IPS DF 4.7 (cell line): ENCODE data around the gene IGFN1.

Experiments
- DNase-seq: peaks from one replicate; pipeline ENCODE4 v3.0.0-alpha.2; 2013; ENCODE audit warnings: low spot score; ENCODE audit errors: extremely low read depth

IGFN1 gene

DNA sequence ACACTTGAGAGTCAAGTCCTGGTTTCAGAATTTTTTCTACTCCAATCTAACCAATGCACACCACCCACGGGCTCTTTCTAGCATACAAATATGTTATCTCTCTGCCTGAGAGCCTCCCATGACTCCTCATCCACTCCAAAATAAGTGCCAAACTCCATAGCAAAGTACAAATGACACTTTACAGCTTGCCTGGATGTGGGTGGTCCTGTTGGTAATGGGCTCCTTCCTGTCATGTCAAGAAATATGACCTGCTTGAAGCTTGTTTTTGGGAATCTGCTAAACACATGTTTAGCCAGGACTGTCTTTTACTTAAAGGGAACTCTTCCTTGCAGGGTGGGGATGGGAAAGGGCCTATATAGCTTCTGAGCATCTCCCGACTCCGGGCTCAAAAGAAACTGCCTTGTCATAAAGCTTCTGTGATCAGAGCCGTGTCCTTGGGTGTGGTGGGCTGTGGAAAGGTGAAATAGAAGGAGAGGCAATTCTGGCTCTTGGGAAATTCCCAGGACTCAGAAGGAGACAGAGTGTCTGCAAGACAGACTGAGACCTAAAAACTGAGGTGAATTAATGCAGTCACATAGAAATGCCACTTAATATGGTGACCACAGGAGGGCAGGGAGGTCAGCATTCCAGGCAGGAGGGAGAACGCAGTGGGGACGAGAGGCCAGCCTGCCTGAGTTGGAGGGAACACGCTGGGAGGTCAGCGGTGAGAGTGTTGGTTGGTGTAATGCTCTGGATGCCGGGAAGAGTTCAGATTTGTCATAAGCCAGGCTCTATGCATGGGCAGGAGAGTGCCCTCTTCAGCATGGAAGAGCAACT lies 6.1 kb upstream of the IGFN1 start:
- DNase-seq = no peak

DNA sequence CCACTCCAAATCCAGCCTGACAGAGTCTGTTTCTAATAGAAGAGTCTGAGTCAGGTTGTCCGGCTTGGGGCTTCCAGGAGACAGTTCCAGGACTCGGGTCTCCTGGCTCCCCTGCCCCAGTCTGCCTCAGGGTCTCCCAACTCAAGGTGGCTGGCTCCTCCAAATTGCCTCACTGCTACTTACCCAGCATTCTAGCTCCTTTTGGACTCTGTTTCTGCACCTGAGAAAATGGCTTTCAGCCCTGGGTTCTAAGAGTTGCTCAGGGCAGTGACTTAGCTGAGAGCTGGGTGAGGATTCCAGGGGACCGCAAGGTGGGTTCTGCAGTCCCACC lies 5.5 kb upstream of the IGFN1 start:
- no peak for DNase-seq

DNA sequence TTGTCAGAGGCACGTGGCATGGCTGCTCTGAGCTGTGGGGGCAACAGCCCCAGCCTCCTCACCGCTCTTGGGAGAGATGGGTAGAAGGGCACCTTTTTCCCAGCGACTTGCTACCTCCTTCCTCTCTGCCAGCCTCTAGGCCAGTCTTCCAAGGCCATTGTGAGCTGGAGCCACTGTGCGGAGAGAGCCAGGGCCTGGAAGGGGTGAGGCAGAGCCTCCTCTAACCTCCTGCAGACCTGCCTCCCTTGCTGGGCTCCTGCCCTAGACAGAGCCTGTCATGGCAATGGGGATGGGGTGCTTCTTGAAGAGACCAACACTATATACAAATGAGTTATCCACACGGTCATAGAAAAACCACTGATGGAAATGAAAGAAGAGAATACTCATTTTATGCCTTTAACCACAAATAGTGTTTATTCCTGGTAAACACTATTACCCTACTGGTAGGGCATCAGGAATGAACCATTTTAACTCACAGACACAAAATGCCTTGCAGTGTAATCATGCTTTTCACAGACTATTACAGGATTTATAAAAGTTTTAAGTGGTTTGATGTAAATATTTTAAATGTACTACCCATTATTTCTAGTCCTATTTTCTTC lies 5.0 kb upstream of the IGFN1 start:
- no peak for DNase-seq

DNA sequence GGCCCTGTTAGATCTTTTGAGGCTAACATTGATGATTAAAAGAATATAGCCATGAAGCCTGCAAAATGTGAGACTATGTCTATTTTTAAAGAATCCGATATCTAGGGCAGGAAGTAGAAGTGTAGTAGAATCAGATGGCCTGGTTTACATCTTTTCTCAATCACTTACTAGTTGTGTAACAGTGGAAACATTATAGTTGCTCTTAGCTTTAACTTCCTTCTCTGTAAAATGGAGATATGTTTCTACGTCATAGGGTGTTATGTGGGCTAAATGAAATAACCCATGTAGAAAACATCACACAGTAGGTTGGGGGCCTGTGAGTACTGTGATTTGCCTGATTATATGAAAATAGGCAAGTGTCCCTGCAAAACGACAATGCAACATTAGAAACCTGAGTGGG lies 4.4 kb upstream of the IGFN1 start:
- no peak for DNase-seq

DNA sequence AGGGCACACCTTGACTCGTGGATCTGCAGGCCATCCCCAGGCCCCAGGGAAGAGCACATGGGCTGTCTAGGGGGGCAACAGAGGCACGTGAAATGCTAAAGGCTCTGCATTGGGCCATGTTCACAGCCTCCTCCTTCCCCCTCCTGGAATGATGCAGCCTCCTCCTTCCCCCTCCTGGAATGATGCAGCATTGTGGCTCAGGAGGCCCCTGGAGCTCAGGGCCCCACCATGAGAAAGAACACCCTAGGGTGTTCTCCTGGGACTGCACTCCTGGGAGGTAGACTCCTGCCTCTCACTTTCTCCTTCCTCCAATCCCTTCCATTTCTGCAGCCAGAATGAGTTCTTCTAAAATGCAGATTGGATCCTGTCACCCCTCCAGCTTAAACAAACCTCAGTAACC lies 1.5 kb upstream of the IGFN1 start:
- no peak for DNase-seq

DNA sequence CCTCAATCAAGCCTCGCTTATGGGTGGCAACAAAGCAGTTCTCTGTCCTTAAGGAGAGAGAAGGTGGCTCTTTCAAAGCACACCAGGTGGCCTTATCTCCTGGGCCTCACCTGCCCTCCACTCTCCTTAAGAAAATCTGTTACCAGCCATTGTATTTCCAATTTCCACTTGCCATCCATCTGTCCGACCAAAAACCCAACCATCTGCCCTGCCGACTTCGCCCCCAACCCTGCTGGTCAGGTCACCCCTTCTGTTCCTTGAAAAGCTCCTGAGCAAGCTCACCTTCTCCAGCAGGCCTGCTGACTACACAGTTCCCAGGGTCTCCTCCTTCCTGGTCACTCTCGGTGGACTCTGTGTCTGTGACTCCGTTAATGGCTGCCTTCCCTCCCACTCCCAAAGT lies 619 bp upstream of the IGFN1 start:
- DNase-seq = no peak

DNA sequence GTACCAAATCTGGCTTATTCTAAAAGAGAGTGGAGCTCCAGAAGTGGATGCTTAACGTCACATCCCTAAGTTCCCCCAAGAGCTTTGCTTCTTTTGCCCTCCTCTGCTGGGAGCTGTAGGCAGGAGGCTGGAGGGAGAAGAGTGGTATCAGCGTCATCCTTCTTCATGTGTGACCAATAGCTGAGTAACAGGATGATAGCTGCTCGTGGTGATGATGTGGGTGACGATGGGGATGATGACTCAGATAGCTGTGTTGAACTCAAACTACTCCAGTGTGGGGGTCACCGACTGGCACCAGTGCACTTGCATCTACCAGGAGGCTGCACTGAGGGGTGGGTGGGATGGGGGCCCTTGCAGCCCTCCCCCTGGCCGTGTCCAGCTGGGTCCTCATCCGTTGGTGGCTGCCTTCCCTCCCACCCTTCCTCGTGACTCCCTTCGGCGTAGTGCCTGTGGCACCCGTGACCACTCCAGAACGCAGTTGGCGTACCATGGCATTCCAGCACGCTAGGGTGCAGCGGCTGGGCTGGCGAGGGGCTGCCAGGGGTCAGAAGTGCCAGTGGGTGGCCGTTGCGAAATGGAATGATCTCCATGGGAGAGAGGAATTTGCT lies 1.1 kb downstream of the IGFN1 start:
- no peak for DNase-seq

DNA sequence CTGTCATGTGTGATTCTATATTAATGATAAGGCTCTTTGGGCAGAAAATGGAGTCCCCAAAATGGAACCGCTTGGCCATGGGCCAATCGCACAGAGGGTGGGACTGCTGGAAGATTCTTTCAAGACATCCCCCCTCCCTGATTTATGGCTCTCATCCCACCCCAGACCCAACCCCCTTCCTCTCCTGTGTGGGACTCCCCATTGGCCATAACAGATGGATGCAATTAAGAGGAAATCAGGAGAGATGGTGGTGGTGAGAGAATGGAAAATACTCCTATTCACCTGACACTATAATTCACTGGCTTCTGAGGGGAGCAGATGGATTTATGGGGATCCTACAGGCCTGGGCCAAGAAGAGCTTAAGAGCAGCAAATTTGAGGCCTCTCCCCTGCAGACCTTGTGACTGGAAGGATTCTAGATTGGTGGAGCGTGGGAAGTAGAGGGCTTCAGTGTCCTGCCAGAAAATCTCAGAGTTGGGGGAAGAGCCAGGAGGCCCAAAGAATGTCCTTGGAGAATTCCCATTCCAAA lies 1.7 kb downstream of the IGFN1 start:
- no peak for DNase-seq

DNA sequence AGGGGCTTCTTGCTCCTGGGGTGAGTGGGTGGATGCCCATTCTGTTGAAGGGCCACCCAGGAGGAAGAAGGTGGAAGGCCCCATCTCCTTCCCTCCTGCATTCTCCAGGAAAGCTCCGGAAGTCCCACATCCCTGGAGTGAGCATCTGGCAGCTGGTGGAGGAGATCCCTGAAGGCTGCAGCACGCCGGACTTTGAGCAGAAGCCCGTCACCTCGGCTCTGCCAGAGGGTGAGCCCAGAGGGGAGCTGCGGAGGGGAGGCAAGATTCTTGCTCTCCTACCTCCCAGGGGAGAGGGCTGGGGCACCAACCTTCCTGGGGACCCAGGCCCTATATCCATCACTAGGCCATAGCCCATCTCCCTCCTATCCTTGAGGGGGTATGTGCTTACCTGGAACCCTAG lies 3.4 kb downstream of the IGFN1 start:
- DNase-seq = no peak

DNA sequence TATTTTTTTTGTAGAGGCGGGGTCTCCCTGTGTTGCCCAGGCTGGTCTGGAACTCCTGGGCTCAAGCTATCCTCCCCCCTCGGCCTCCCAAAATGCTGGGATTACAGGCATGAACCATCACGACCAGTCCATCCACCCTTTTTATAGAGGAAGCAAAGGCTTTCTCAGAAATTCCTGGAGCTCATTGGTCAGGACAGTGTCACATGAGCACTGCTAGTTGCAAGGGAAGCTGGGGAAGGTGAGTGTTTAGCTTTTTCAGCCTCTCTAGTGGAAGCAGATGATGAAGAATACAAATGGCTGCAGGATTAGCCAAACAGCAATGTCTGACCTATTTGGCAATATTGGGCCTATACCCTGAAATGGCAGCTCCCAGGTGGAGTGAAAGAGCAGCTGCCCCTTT lies 8.0 kb downstream of the IGFN1 start:
- DNase-seq = no peak

DNA sequence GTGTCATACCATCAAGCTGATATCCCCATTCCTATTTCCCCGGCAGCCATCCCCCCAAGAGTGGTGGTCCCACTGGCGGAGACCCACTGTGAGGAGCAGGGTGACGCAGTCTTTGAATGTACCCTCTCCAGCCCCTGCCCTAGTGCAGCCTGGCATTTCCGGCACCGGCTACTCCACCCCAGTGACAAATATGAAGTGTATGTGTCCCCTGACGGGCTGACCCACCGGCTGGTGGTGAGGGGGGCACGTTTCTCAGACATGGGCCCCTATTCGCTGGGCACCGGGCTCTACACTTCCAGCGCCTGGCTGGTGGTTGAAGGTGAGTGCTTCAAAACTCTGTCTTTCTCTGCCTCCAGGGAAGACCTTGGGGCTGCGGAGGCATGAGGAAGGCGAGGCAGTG lies 14.4 kb downstream of the IGFN1 start:
- no peak for DNase-seq

DNA sequence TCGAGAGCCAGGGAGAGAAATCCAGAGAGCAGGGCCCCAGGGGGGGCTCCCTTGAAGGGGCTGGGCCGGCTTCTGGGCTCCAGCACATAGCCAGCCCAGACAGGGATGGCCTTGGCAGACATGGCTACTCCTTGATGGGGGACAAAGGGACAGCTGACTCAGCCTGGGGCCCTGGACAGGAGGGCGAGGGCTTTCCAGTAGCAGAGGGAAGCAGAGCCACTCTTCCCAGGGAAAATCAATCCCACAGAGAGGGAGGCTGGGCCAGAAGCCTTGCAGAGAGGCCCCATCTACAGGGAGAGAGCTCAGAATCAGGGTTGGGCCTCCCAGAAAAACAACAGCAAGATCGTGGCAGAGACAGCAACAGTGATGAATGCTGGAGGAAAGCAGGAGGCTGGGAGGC lies 15.6 kb downstream of the IGFN1 start:
- DNase-seq = no peak

DNA sequence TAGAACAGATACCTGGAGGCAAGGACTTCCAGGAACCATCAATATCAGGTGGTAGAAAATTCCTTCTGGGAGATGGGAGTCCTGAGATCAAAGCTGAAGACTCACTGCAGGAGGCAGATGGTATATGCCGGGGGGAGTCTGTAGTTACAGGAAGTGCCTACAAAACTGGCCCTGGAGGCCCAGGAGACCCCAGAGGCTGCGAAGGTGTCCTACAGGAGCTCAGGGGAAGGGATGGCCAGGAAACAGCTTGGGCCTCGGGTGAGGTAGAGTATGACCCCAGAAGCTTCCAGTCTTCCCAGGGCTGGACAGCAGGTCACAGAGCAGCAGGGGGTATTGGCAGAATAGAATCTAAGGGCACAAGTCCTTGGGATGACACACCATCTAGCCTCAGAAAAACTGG lies 16.4 kb downstream of the IGFN1 start:
- DNase-seq = no peak

DNA sequence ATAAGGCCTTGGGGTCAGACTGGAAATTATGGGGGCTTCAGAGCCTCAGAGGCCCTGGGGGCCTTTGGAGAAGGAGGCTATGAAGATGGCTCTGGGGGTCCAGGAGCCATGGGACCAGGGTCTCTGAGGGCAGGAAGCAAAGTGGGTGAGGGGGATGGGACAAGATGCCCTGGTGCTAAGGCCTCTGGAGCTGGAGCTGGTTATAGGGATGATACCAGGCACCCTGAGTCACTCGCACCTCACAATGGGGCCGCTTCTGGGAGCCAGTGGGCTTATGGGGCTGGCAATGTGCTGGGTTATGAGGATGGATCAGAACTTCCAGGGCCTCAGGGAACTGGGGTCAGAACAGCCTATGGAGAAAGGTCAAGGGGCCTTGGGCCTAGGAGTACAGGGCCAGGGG lies 17.6 kb downstream of the IGFN1 start:
- no peak for DNase-seq

DNA sequence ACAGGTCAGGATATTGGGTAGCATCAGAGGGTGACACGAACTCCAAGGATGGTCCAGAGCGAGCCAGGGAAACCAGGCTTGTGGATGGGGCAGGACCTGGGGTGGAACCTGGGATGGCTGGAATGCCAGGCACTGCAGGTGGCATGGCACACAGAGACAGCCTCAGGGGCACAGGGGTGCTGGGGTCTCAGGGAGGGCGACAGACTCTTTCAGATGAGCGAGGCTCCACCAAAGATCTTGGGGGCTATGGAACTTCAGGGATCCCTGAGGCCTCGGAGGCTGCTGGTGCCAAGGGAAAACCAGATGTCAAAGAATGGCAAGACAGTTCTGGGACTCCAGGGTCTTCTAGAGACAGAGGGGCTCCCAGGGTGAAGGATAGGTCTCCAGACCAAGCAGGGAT lies 21.4 kb downstream of the IGFN1 start:
- DNase-seq = no peak

DNA sequence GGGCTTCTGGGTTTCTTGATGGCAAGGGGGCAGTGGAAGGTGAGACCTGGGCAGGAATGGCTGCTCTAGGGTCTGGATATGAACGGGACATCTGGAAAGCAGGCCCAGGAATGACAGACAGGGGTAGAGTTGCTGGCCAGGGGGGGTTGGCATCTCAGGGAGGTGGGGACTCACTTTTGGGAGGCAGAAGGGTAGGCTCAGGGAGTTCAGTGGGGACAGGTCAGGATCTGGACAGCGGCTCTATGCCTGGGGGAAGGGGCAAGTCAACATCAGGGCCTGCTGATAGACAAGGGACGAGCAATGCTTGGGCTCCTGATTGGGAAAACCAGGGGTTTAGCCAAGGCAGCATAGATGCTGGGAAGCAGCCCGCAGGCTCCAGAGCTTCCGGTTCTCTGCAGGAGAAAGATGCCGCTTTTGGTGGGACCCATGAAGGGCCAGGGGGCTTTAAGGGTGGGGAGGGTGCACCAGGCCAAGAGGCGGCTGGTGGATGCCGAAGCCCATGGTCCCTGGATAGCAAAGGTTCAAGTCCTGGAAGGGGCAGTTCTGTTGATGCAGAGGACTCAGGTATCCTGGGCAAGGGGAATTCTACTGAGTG lies 21.9 kb downstream of the IGFN1 start:
- DNase-seq = no peak

DNA sequence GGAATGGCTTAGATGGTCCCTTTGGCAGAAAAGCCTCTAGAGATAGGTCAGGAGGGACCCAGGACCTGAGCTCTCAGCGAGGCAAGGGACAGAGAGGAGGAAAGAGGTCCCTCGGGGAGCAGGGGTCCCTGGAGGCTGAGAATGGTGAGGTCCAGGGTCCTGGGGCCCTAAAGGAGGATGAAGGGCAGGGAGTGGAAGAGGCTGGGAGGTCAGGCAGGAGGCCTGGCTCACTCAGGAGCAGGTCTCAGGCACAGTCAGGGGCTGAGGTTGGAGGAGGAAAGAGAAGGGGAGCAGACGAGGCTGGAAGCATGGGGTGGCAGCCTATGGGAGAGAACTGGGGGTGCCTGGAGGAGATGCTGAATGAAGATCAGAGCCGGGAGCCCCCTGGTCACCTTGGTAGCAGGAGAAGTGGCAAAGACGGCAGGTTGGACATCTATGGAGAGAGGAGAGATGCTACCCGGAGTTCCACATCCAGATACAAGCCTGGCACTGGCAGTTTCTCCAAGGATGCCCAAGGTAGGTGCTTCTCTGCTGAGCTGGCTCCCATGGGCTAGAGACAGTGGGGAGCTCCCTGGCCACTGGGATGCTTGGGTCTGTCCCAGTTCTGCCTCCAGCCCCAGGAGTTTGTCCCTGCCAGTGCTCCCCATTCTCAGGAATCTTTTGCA lies 22.6 kb downstream of the IGFN1 start:
- no peak for DNase-seq

DNA sequence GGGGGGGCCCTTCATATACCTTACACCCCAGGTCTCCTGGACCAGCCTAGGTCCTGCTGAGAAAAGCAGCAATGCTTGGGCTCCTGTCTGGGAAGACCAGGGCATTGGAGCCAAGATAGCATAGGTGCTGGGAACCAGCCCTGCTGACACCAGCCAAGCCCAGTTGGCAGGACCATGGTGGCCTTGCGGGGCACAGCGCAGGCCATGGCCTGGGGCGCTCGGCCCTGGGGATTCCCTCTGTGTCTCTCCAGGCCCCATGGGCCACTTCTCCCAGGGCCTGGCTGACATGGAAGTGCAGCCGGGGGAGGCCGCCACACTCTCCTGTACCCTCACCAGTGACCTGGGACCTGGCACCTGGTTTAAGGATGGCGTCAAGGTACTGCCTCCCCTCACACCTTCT lies 23.3 kb downstream of the IGFN1 start:
- DNase-seq = no peak

DNA sequence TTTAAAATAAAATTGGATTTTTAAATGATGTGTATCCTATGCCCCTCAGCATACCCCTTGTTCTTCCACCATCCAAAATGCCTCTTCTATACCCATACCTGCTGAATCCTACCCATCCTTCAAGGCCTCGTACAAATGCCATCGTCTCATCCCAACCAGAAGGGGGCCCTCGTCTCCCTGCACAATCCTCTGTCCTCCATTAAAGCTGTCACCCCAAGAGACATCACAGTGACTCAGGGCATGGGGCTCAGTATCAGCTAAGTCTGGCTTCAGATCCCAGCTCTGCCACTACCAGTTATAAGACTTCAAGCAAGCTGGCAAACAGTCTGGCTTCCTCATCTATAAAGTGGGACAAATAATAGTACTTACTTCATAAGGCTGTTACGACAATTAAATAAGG lies 23.8 kb downstream of the IGFN1 start:
- DNase-seq = no peak

DNA sequence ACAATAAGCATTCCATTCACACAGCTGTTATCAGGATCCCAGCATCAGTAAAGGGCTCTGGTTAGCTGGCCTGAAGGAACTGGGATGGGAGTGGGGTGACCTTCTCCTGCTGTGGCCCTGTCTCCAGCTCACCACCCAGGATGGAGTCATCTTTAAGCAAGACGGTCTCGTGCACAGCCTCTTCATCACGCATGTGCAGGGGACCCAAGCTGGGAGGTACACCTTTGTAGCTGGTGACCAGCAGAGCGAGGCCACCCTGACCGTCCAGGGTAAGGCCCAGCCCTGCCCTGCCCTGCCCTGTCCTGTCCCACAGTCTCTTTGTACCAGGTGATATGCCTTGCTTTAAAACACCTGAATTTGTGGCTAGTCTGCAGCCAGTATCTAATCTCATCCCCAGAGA lies 24.3 kb downstream of the IGFN1 start:
- DNase-seq = no peak

DNA sequence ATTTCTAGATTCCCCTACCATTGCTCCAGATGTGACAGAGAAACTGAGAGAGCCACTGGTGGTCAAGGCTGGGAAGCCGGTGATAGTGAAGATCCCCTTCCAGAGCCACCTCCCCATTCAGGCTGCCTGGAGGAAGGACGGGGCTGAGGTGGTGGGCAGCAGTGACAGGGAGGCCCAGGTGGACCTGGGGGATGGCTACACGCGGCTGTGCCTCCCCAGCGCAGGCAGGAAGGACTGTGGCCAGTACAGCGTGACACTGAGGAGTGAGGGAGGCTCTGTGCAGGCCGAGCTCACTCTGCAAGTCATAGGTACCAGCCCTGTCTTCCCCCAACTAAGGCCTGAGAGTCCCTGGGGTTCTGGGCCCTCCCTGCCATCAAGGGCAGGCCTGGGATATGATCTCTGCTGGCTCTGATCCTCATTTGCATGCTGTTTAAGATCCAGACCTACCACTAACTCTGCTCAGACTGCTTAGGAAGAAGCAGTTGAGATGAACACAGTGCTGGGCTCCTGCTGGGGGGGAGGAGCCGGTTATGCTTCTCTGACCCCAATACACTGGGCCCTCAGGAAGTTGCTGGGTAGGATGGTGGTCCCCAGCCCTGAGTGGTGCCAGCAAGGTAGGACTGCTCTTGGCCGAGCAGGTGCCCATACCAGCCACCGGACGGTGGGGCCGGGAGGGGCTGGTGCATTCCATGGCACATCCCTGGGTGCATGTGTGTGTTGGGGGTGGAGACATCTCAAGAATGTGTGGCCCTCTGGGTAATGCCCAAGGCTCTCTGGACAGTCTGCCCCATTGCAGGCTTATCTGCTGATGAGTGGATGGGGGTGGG lies 25.1 kb downstream of the IGFN1 start:
- DNase-seq = no peak
